ENCODE measurements around the gene SGCD.

The SGCD gene

GRCh38 chr5:156459812-156460385 lies 132.9 kb downstream of the SGCD start:
- no peak for DNase-seq (ENCODE audit: low read depth, low spot score)

DNA sequence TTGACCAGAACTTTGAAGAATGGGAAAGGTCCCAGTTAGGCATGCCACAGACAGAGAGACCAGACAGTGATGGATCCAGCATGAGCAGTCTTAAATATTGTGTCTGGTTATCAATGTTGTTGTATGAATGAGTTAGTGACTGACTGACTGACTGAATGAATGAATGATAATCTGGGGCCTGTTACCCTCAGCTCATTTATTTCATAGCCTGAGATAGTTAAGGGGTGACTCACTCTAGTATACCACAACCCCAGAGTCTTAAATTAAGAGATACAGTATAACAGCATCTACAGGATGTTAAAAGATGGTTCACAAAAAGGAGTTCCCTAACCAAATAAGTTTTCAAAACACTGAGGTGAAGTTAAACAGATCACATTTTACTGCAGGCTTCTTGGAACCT lies 133.5 kb downstream of the SGCD start:
- DNase-seq (ENCODE audit: low read depth, low spot score) = no peak

DNA sequence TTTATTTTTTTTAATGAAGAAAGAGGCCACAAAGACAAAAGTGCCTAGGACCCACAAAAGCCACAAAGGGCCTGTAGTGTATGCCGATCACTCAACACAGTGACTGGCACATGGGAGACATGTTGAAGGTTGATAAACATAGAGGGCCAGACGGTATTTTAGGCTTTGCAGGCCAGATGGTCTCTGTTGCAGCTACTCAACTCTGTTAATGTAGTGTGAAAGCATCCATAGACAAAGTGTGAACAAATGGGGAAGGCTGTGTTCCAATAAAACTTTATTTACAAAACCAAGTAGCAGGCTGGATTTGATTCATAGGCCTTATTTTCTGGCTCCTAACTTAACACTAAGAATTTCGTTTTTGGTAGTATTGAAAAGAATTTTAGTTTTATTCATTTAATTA lies 139.9 kb downstream of the SGCD start:
- DNase-seq (ENCODE audit: low read depth, low spot score) = no peak

DNA sequence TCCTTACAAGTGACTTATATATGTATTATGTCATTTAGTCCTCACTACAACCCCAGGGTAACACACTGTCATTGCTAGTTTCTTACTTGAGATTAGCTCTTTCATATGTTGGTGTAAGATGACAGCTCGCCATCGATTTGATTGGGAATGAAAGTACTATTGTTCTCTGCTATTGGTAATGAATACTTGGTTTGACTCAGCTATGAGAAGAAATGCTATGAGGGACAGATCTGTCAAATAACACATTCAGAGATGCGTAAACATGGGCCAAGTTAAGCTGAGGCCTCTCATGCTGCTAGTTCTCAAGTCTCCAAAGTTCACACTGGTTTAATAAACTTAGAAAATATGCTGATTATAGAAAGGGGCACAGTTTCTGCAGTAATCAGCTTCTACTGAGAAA lies 142.7 kb downstream of the SGCD start:
- DNase-seq (ENCODE audit: low read depth, low spot score) = no peak

- DNase-seq (ENCODE audit: low read depth, low spot score) = no peak
These were observed 144.9 kb downstream of the SGCD start for GRCh38 chr5:156471893-156472292.

GRCh38 chr5:156473269-156473908 lies 146.4 kb downstream of the SGCD start:
- no peak for DNase-seq (ENCODE audit: low read depth, low spot score)

DNA sequence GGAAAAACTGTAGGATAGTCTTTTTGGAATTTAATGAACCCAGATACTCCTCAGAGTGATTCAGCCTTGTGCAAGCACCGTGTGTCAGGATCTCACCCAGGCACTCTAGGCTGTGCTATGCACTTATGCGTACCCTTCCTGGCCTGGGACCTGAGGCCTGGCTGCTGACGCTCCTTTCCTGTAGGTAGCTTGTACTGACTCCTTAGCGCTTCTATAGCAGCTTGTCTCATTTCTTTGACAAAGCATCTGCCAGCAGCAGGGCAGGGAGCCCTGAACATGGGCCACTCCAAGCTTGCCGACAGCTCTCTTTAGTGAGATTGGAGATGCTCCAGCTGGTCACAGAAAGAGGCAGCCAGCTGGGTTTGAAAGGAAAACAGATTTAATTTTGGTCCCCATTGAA lies 147.3 kb downstream of the SGCD start:
- no peak for DNase-seq (ENCODE audit: low read depth, low spot score)

- no peak for DNase-seq (ENCODE audit: low read depth, low spot score)
These were observed 148.5 kb downstream of the SGCD start for GRCh38 chr5:156475182-156476157.

DNA sequence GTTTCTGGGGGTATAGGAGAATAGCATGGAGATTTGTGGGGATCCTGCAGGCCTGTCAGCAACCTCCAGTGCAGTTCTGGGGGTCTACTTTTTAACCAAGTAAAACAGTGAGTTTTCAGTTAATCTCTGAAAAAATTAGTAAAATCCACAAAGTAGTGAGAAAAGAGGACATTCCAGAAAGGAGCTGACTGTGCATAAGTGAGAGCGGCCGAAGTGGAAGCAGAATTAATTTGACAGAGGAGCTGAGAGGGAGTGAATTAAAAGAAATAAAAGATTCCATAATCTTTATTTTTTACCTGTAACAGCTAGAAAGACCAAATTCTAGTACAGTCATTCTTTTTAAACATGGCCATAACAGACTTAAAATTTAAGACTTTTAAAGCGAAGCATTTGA lies 149.2 kb downstream of the SGCD start:
- DNase-seq (ENCODE audit: low read depth, low spot score) = no peak

- DNase-seq (ENCODE audit: low read depth, low spot score) = no peak
These were observed 149.7 kb downstream of the SGCD start for GRCh38 chr5:156476678-156477077.

DNA sequence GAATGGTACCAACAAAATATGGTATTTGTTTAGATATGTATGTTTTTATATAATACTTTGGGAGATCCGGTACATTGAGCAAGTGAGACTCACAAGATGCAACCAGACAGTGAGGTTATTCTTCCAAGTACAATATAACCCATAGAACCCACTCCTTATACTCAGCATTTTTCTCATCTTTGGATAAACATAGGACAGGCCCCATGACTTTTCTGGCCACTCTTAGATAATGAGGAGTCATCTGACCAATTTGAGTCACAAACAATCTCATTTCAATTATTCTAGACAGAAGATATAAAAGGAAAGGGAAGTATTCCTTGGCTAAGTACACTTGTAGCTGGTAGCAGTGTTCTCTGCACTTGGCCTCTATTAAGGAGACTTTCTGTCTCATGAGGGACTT lies 150.2 kb downstream of the SGCD start:
- DNase-seq (ENCODE audit: low read depth, low spot score) = no peak

DNA sequence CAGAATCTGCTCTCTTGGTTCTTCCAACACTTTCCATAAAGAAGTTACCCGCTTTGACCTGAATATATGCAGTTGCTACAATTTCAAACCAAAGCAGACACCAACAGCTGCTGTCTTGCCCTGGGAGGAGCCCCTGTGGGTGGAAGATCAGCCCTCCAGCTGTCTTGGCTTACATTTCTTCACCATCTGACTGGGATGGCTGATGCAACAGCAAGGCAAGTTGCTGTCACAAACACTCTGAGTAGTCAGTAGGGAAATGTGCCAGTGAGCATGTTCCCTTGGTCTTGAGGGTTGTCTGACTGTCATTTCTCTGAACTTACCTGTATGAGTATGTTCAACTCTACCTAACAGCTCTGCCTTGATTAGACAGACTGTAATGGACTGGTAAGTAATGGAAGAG lies 152.9 kb downstream of the SGCD start:
- DNase-seq (ENCODE audit: low read depth, low spot score) = no peak

GRCh38 chr5:156481741-156482140 lies 154.8 kb downstream of the SGCD start:
- no peak for DNase-seq (ENCODE audit: low read depth, low spot score)

DNA sequence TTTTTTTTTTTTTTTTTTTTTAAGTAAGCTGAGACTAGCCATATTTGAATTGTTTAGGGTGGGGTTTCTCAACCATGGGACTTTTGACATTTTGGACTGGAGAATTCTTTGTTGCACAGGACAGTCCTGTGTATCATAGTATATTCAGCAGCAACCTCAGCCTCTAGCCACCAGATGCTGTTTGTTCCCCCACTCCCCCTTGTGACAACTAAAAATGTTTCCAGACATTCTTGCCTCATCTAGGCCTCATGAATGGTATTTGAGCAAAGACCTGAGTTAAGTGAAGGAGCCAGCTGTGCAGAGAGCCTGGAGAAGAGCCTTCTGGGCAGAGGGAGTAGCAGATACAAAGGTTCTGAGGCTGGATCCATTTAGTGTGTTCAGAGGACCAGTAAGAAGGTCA lies 155.9 kb downstream of the SGCD start:
- DNase-seq (ENCODE audit: low read depth, low spot score) = no peak

DNA sequence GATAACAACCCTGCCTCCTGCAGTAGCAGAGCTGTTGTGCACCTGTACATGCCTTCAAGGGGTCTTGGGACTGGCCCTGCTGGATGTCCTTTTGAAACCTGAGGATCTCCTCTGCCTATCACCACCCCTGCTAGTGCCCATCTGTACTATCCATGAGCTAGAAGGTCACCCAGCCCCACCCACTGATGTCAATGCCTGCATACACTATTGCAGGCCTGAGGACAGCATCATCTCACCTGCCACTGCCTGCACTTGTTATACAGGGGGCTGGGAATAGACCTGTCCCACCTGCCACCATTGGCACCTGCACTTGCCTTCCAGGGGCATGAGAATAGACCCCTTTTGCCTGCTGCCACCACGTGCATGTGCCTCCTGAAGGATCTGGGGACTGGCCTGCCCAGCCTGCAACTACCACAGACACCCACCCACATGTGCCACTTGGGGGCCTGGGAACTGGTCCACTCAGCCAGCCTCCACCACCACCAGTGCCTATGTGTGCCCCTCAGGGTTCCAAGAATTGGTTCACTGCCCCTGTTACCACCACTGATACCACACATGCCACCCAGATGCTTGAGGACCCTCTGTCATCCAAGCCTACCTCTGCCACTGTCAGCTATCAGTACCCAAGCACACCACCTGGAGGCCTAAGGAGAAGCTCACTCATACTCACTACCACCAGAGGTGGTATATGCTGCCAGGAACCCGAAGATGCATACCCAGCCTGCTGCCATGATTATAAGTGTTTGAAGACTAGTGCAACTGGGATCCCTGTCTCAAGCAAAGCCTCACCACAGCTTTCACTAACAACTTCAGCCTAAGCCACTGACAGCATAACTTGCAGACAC lies 159.7 kb downstream of the SGCD start:
- DNase-seq (ENCODE audit: low read depth, low spot score) = no peak

GRCh38 chr5:156491766-156492165 lies 164.8 kb downstream of the SGCD start:
- no peak for DNase-seq (ENCODE audit: low read depth, low spot score)

GRCh38 chr5:156496291-156496690 lies 169.3 kb downstream of the SGCD start:
- no peak for DNase-seq (ENCODE audit: low read depth, low spot score)

DNA sequence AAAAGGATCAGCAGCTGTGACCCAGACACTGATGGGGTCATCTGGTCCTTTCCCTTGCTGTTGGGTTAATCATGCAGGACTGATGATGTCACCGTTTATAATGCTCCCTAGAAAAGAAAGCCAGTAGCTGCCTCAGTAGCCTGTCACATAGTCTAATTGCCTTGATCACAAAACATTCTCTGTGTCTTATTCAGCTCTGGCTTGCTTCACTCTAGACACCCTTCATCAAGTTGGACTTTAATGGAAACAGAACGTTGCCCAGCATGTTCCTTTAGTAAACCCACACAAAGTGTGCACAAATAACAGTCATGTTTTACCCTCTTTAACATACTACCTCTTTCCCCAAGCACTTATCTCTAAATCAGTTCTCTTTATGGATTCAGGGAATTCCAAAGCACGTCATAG lies 170.8 kb downstream of the SGCD start:
- DNase-seq (ENCODE audit: low read depth, low spot score) = no peak

DNA sequence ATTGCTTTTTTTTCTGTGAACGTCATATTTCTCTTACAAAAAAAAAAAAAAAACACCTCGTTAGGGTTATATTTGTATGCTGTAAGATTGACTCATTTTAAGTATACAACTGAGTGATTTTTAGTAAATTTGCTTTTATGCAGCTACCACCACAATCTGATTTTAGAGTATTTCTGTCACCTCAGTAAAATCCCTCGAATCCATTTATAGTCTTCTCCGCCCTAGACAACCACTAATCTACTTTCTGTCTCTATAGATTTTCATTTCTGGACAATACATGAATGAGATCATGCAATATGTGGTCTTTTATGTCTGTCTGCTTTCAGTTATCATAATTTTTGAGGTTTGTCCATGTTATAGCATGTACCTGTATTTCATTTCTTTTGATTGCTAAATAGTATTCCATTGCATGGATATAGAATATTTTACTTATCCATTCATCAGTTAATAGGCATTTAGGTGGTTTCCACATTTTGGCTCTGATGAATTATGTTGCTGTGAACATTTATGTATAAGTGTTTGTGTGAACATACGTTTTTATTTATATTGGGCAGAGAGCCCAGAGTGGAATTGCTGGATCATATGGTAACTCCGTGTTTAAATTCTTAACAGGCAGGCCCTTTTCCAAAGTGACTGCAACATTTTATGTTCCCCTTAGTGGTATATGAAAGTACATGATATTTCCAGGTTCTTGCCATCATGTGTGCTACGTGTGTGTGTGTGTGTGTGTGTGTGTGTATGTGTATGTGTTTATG lies 171.4 kb downstream of the SGCD start:
- no peak for DNase-seq (ENCODE audit: low read depth, low spot score)

DNA sequence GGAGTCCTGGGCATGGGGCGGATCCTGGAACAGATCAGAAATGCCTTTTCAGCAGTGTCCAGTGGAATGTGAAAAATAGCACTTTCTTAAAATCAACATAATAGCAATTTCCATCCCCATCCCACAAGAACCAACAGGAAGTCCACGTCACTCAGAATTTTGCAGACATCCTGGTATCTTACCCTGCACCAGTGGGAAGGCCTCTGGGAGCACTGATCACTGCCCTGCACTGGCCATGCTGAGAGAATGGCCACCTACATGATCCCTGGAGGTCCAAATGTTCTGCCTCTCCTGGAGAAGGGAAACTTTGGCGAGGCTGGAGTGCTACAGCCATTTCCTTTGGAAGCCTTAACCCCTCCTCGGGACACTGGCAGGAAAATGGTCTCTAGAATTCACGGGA lies 173.8 kb downstream of the SGCD start:
- no peak for DNase-seq (ENCODE audit: low read depth, low spot score)

DNA sequence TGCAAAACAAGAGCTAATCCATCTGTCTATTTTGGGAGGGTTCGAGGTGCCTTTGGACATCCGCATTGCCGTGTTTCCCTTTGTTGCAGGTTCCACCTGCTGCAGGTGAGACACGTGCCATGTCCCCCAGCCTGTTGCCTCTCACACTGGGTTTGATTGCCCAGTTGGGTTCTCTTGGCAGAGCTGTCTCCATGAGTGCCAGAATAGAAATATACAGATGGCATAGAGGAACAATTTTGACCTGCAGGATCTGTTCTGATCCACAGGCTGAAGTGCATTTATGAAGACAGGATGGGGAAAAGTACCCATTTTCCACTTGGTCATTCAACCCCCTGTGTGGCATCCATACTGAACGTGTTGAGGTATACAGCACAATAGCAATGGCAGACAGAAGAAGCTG lies 178.1 kb downstream of the SGCD start:
- no peak for DNase-seq (ENCODE audit: low read depth, low spot score)
